Measurements from ENCODE around the gene DISC1. TPM values are rescaled to one million over a fixed set of nuclear protein-coding genes. Genes with fewer than 3 reads are reported as not detected.
"Not testable (repeated sequence)": the region's sequence is repeated elsewhere in the genome, so short reads cannot be mapped to it uniquely, and the experiment has no call there.

The DISC1 gene
- polyA plus RNA-seq, 1 donor from 2014 or later = 0.68 TPM

- Mint-ChIP-seq H3K4me3 (no peak overlapping the region), H3K9me3 (no peaks in the 10 kb centered on the region), H3K27ac (no peak overlapping the region), H3K27me3 (no peaks in the 10 kb centered on the region), H3K4me1 (peaks cover 0 to 1% (median 0%) of the 10 kb centered on the region in 3 donors), H3K36me3 (peaks cover 4% of the 10 kb centered on the region)
Observed at GRCh38 chr1:231958448-231958847, 331.9 kb downstream of the DISC1 start.

- Mint-ChIP-seq H3K36me3 (peaks cover 4% of the 10 kb centered on the region), H3K27ac (no peak overlapping the region), H3K27me3 (no peaks in the 10 kb centered on the region), H3K4me3 (no peak overlapping the region), H3K9me3 (no peaks in the 10 kb centered on the region), H3K4me1 (peaks cover 0 to 1% (median 0%) of the 10 kb centered on the region in 3 donors)
Observed at GRCh38 chr1:231959225-231959884, 332.8 kb downstream of the DISC1 start.

- H3K9me3 Mint-ChIP-seq, H3K4me3 Mint-ChIP-seq, H3K27me3 Mint-ChIP-seq, H3K4me1 Mint-ChIP-seq, H3K36me3 Mint-ChIP-seq: not testable (repeated sequence)
- H3K27ac Mint-ChIP-seq = peak overlapping the region in 1 of 3 donors; percentile 9
Observed at GRCh38 chr1:231961801-231962200, 335.2 kb downstream of the DISC1 start.

GRCh38 chr1:231962636-231963035, 336.0 kb downstream of the DISC1 start:
- no peaks in the 10 kb centered on the region for H3K4me1 Mint-ChIP-seq

GRCh38 chr1:231964241-231964640, 337.7 kb downstream of the DISC1 start:
- H3K27me3 Mint-ChIP-seq = no peaks in the 10 kb centered on the region
- H3K27ac Mint-ChIP-seq = no peak overlapping the region
- no peaks in the 10 kb centered on the region for H3K4me1 Mint-ChIP-seq
- no peak overlapping the region for H3K4me3 Mint-ChIP-seq
- H3K36me3 Mint-ChIP-seq = peaks cover 3% of the 10 kb centered on the region
- H3K9me3 Mint-ChIP-seq = no peaks in the 10 kb centered on the region

More at GRCh38 chr1:231962636-231963035, 336.0 kb downstream of the DISC1 start:
- no peak overlapping the region for H3K27ac Mint-ChIP-seq
- H3K27me3 Mint-ChIP-seq = no peaks in the 10 kb centered on the region
- H3K4me3 Mint-ChIP-seq = no peak overlapping the region
- H3K36me3 Mint-ChIP-seq = peaks cover 2% of the 10 kb centered on the region
- H3K9me3 Mint-ChIP-seq = no peaks in the 10 kb centered on the region

- no peaks in the 10 kb centered on the region for H3K27me3 Mint-ChIP-seq
- no peaks in the 10 kb centered on the region for H3K9me3 Mint-ChIP-seq
- no peaks in the 10 kb centered on the region for H3K4me1 Mint-ChIP-seq
- no peak overlapping the region for H3K27ac Mint-ChIP-seq
- peaks cover 3% of the 10 kb centered on the region for H3K36me3 Mint-ChIP-seq
- no peak overlapping the region for H3K4me3 Mint-ChIP-seq
Observed at GRCh38 chr1:231964961-231965360, 338.4 kb downstream of the DISC1 start.

- Mint-ChIP-seq H3K4me1 (no peaks in the 10 kb centered on the region), H3K27ac (no peak overlapping the region), H3K9me3 (no peaks in the 10 kb centered on the region), H3K27me3 (no peaks in the 10 kb centered on the region), H3K36me3 (peaks cover 3% of the 10 kb centered on the region), H3K4me3 (no peak overlapping the region)
Observed at GRCh38 chr1:231965615-231966014, 339.0 kb downstream of the DISC1 start.

GRCh38 chr1:231966983-231967382, 340.4 kb downstream of the DISC1 start:
- no peaks in the 10 kb centered on the region for H3K4me1 Mint-ChIP-seq
- no peak overlapping the region for H3K4me3 Mint-ChIP-seq
- no peaks in the 10 kb centered on the region for H3K27me3 Mint-ChIP-seq
- no peak overlapping the region for H3K27ac Mint-ChIP-seq
- H3K9me3 Mint-ChIP-seq = no peaks in the 10 kb centered on the region
- H3K36me3 Mint-ChIP-seq = peaks cover 3% of the 10 kb centered on the region

- Mint-ChIP-seq H3K36me3 (peaks cover 1% of the 10 kb centered on the region), H3K27me3 (no peaks in the 10 kb centered on the region), H3K4me1 (no peaks in the 10 kb centered on the region), H3K4me3 (no peak overlapping the region), H3K9me3 (peaks cover 0 to 2% (median 0%) of the 10 kb centered on the region in 3 donors), H3K27ac (no peak overlapping the region)
Observed at GRCh38 chr1:231969076-231969475, 342.5 kb downstream of the DISC1 start.

- H3K9me3 Mint-ChIP-seq, H3K4me1 Mint-ChIP-seq, H3K36me3 Mint-ChIP-seq, H3K27me3 Mint-ChIP-seq, H3K4me3 Mint-ChIP-seq, H3K27ac Mint-ChIP-seq: not testable (repeated sequence)
Observed at GRCh38 chr1:231969761-231970160, 343.2 kb downstream of the DISC1 start.

- no peaks in the 10 kb centered on the region for H3K27me3 Mint-ChIP-seq
- no peaks in the 10 kb centered on the region for H3K4me1 Mint-ChIP-seq
- peaks cover 0 to 3% (median 0%) of the 10 kb centered on the region in 3 donors for H3K9me3 Mint-ChIP-seq
- no peak overlapping the region for H3K4me3 Mint-ChIP-seq
- H3K27ac Mint-ChIP-seq = no peak overlapping the region
- peaks cover 1% of the 10 kb centered on the region for H3K36me3 Mint-ChIP-seq
Observed at GRCh38 chr1:231970684-231971083, 344.1 kb downstream of the DISC1 start.

- H3K36me3 Mint-ChIP-seq = peaks cover 1% of the 10 kb centered on the region
- H3K27ac Mint-ChIP-seq = no peak overlapping the region
- no peak overlapping the region for H3K4me3 Mint-ChIP-seq
- no peaks in the 10 kb centered on the region for H3K4me1 Mint-ChIP-seq
- H3K27me3 Mint-ChIP-seq = no peaks in the 10 kb centered on the region
- peaks cover 0 to 3% (median 3%) of the 10 kb centered on the region in 3 donors for H3K9me3 Mint-ChIP-seq
Observed at GRCh38 chr1:231971397-231972110, 345.0 kb downstream of the DISC1 start.

- Mint-ChIP-seq H3K27me3 (no peaks in the 10 kb centered on the region), H3K4me3 (no peak overlapping the region), H3K9me3 (peaks cover 0 to 6% (median 3%) of the 10 kb centered on the region in 3 donors), H3K36me3 (peaks cover 1% of the 10 kb centered on the region), H3K4me1 (no peaks in the 10 kb centered on the region), H3K27ac (no peak overlapping the region)
Observed at GRCh38 chr1:231972111-231972445, 345.5 kb downstream of the DISC1 start.

- H3K9me3 Mint-ChIP-seq = peaks cover 0 to 8% (median 5%) of the 10 kb centered on the region in 3 donors
- no peak overlapping the region for H3K27ac Mint-ChIP-seq
- no peaks in the 10 kb centered on the region for H3K27me3 Mint-ChIP-seq
- no peaks in the 10 kb centered on the region for H3K4me1 Mint-ChIP-seq
- no peak overlapping the region for H3K4me3 Mint-ChIP-seq
- no peaks in the 10 kb centered on the region for H3K36me3 Mint-ChIP-seq
Observed at GRCh38 chr1:231973830-231974229, 347.2 kb downstream of the DISC1 start.

- Mint-ChIP-seq H3K4me1 (no peaks in the 10 kb centered on the region), H3K27ac (no peak overlapping the region), H3K36me3 (no peaks in the 10 kb centered on the region), H3K27me3 (no peaks in the 10 kb centered on the region), H3K9me3 (peaks cover 0 to 8% (median 5%) of the 10 kb centered on the region in 3 donors), H3K4me3 (no peak overlapping the region)
Observed at GRCh38 chr1:231976231-231976630, 349.6 kb downstream of the DISC1 start.

- H3K9me3 Mint-ChIP-seq = peaks cover 0 to 3% (median 2%) of the 10 kb centered on the region in 3 donors
- H3K27ac Mint-ChIP-seq = no peak overlapping the region
- H3K36me3 Mint-ChIP-seq = no peaks in the 10 kb centered on the region
- no peaks in the 10 kb centered on the region for H3K4me1 Mint-ChIP-seq
- H3K27me3 Mint-ChIP-seq = no peaks in the 10 kb centered on the region
- H3K4me3 Mint-ChIP-seq = no peak overlapping the region
Observed at GRCh38 chr1:231981675-231982074, 355.1 kb downstream of the DISC1 start.

Data from IgD-negative memory B cell (primary cell).